NCI-H2081 treated with DMSO at 0.1 percent for 48 hours (cell line): ENCODE results near the gene TMEM30A.

Experiments
- DNase-seq: peaks from one replicate; lab custom pipeline; 2025; lab: John Stamatoyannopoulos, UW

Gene TMEM30A

DNA sequence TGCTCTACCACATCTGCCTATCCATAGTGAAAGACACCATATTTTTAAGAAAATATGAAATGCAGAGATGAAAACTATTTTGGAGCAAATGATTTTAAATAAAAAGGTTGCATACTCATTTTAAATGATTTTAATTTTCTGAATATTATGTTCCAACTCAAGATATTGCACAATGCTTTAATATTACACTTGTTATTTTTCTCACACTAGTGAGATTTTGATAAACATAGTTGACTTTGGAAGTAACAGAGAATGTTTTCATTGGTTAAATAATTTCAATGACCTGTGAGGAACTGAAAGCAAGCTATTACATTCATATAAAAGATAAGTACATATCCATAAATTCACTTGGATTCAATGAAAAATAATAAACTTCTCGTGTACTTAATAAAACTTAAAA lies 7.2 kb upstream of the TMEM30A start:
- no peak for DNase-seq

DNA sequence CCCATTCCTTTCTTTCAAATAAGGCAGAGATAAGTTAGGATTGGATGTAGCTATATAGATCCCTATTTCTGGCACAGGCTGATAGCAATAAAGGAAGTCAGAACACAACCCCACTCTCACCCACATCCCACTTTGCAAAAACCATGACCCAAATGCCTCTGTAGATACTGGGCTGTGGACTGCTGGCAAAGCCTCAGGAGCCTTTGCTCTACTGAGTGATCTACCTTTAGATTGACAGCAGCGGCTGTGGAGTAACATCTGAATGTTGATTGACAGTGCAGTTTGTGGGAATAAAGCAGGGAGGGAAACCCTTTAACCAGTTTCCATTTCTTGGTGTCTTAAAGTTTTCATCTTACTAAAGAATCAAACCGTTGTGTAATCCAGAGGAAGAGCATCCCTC lies 6.7 kb upstream of the TMEM30A start:
- DNase-seq, result no peak

DNA sequence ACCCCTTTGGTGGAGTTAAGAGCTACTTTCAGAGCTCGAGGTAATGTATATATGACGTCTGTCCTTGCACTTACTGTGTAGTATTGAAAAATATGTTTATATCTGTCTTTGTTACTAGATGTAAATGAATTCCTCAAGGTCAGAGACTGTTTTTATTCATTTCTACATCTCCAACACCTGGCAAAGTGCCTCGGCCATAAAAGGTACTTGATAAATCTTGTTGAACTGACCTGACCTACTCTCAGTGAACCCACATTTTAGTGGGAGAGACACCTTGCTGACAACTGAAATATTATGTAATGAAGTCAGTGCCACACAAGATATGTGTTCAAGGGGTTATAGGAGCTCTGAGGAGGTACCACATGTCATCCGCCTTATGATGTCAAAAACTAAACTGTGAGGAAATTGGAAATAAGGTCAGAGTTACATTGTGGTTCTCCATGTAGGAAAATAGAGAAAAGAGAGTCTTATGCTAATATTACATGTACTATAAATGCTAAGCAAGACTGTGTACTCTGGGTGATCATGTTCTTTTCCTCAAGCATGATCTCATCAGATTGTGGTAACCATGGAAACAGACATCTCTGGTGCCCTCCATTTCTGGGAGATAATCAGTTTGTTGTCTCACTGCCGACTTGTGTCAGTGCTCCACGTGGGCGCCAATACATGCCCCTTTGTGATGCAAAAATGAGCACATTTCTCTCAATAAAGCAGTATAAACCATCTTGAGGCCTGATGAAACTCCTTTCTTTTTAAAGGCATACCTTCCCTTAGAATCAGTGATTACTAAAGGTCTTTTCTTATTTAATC lies 5.7 kb upstream of the TMEM30A start:
- DNase-seq, result no peak

DNA sequence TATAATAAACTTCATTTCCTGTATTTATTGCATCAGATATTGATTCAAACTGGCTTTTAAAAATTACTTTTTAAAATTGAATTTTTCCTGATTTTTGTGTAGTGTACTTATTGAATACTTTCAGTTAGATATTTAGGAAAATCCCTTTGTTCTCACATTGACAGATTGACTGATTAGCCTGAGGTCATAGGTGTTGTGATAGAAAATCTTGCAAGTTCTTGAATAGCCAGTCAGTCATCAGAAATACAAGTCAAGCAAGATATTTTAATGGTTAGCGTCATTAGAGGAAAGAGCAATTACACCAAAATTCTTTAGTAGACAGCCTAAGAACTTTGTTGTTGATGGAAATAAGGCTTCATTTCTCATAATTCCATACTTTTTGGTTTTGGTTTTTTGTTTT lies 3.4 kb upstream of the TMEM30A start:
- DNase-seq, result no peak

DNA sequence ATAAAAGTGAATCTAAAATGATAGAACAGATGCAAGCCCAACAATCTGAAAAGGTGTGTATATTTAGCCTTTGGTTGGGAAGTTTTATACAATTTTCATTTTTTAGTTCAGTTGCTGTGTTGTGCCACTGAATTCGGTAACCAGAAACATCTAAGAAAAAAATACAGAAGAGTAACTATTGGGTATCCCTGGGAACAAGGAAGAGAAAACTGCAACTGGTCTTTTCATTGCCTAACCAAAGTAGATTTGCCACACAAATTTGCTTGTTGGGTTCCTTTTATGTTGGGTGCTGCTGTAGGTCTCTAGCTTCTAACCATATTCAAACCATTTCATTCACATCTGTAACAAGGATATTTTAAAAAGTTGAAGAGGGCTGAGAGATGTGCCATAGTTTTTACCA lies 2.8 kb upstream of the TMEM30A start:
- no peak for DNase-seq

DNA sequence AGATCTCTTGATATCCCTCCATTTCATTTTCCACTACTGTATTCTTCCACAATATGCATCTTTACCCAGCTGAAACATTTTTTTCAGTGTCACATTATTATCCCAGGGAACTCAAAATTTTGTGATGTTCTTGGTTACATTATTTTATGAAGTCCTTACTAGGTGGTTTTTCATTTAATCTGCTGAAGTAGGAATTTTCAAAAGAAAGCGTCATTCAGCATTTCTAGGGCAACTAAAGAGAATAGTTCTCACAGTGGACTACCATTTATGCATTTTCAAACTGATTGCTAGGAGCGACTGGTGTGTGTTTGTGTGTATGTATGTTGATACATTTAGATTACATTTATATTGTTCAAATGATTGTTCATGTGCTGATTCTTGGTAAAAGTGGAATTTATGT lies 2.4 kb upstream of the TMEM30A start:
- no peak for DNase-seq

DNA sequence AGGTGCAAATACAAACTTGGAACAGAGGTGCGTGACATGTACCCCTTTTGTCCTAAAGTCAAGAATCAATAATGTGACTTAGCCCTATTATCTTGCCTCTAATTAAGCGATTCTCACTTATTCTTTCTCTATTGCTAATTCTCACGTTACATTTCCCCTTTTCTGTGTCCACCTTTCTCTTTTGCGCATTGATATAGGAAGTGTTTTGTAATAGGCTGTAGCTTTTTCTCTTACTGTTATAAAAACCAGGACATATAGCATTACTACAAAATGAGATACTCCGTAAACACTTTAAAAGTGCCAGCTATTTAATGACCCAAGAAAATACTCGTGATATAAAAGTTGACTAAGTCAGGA lies 669 bp upstream of the TMEM30A start:
- no peak for DNase-seq

DNA sequence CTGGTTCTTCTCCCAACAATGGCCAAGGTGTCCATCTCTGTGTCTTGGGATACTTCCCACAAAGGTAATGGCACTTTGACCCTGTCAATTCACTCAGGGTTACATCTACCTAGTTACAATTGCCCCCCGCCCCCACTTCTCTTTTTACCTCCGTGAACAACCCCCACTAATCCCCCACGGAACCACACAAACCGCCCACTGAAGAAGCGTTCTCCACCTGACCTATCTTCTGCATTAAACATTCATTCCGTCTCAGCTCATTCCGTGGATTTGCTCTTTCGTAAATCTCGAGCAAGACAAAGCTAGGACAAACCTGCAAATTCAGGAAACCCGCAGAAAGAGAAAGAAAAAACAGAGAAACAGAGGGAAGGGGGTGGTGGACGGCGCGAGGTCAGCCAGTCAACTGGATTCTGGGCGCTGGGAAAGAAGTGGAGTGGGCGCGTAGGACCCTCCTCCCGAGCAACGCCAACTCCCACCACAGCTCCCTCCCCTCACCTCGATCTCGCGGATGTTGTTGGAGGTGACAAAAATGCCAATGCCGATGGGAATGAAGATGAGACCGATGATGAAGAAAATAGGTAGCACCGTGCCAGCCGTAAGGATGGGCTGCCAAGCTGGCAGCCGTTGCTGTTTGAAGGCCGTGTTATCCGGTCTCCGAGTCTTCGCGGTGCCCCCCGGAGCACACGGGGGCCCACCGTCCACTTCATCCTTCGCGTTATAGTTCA lies 523 bp downstream of the TMEM30A start:
- DNase-seq, result no peak

DNA sequence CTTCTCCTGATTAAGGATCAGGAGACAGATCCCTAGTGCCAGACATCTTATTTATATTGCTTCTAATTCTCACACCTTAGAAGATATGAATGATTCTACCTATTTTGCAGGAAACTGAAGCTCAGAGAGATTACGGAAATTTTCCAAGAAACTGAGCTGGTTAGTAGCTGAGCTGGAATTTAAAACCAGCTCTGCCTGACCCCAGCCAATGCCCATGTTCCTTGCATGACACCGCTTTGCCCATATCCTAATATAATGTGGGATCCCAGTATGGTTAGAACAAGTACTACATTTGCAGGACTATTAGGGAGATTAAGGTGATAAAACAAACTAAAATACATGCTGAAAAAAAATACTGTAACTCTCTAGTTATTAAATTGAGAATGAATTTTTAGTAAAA lies 1.9 kb downstream of the TMEM30A start:
- no peak for DNase-seq

DNA sequence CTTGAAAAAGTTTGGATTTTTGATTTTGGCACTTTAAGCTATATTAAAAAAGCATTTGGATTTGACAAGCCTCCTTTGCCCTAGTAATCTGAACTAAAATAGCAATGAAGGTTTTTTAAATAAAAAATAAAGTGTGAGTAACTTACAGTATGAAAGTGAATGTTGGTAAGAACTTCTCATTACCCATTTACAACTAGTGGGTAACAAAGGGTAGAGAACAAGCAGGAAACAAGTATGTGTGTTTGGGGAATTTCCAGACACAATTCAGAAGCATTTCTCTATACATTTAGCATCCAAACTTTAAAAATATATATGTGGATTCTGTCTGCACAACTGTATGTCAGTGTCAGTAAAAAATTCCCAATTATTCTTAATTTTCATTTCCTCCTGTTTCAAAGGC lies 2.9 kb downstream of the TMEM30A start:
- DNase-seq, result no peak

DNA sequence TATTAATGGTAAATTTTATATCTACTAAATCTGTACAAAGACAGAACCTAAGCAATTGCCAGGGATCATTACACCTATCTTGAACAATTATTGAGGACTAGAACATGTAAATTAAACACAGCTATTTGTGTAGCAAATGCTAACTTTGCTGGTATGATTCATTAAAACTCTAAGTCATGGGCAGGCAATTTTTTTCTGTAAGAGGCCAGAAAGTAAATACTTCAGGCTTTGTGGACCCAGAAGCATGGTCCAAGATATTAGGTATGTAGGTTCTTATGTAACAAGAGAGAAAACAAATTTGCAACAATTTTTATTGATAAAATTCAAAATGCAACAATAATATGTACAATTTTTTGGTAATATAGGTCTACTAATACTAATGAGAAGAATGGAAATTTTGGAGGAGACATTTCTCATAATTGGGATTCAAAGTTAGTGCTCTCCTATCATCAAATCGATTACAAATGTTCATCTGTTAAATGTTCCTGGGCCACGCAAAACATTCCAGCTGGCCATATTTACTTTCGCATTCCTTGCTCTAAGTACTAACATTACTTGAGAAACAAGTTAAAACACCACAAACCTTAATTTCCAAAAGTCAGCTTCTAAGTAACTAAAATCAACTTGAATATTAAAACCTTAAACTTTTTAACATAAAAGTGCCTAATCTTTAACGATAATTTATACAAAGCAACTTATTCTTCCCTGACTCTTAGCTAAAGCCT lies 4.3 kb downstream of the TMEM30A start:
- no peak for DNase-seq

DNA sequence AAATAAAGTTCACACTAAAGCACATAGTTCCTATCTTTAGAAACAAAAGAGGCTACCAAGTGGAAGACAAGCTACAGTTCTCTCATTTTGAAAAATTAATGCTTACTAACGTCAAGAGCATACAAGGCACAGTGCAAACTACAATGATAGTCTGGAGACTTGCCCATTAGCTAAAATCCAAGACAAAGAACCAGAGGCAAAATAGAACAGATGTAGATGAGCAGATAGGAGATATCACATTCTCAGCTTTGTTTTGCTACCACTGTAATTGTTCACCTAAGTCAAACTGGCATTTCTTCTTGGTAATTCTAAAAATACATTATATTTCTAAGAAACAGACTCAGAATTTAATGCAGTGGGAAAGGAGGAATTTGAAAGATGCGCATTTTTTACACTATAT lies 5.2 kb downstream of the TMEM30A start:
- no peak for DNase-seq

DNA sequence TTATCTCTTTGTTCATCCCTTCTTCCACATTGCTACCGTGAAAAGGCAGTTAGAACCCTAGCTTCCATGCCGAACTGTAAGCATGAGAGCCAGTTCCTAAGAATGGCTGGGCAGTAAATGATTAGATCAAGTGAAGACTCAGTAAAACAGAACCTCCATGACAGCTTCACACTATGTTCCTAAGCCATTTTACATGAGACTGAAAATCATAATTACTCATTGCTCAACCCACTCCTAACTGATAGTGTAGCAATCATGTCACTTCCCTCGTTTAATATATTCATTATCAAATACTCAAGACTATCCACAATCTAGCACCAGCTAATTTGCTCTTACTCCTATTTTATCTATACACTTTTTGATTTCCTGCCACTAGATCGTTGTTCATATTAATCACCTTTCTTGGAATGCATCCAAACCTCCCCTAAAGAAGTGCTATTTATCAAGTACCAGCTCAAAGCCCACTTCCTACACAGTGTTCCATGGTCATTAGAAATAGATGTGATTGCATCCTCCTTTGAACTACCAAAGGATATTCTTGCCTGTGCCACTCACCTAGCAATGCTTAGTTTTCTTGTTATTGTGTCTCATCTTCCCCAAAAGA lies 6.0 kb downstream of the TMEM30A start:
- no peak for DNase-seq

DNA sequence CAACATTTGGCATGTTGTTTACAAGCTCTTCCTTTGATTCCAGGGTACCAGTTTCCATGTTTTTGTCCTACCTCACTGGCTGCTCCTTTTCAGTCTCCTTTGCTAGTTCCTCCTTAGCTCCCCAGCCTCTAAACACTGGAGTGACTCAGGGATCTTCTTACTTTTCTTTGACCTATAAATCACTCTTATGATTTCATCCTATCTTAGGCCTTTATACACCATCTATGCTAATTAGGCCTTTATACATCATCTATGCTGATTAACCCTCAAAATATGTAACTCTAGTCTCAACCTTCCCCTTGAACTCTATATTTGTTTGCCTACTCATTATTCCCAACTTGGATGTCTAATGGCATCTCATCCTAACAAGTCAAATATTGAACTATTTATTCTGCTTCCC lies 9.5 kb downstream of the TMEM30A start:
- DNase-seq, result no peak

DNA sequence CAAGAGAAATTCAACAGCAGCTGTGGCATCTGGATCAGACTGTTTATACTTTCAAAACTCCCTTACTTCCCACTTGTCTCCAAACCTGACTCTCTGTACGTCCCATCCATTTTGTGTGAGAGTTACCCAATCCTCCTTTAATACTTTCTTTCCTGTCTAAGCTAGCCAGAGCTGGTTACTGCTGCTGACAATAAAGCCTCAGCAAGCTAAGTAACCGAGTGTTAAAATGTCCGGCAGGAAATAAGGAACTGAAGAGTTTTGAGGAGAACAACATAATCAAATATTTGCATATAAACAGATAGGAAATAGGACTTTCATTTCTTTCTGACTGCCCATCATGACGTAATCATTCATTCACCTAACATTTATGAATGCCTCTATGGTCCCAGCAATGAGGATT lies 11.6 kb downstream of the TMEM30A start:
- DNase-seq, result no peak

DNA sequence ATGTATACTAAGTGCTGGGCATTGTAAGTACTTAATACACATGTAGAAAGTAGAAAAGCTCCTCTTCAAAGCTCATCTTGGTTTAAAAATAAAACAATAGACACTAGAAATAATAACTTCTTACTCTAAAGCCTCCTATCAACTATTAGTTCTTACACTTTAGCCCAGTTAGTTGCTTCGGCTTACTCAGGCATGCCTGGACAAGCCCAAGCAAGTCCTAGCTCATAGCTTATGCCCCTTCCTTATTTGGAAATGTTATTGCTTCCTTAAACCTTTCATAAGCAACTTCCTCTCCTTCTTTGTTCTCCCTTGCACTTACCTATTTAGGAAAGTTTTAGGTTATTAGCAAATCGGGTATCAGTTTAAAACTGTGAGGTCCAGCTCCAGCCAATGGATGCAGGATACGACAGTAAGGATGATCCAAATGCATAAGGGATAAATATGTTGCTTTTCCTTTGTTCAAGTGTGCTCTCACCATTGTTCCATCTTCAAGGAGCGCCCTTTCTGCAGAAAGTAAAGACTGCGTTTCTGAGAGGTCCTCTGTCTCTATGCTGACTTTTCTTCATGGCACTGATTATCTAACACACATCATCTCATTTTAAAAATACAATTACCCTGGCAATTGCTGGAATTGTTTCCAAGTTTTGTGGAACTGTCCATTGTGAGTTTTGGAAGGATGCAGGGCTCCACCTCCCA lies 12.3 kb downstream of the TMEM30A start:
- DNase-seq, result no peak

DNA sequence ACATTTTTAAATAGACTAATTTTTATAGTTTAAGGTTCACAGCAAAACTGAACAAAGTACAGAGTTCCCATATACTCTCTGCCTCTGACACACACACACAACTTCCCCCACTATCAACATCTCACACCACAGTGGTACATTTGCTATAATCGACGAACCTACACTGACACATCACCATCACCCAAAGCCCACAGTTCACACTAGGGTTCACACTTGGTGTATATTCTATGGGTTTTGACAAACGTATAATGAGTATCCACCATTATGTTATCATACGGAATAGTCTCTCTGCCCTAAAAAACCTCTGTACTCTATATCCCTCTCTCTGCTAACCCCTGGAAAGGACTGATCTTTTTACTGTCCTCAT lies 15.6 kb downstream of the TMEM30A start:
- DNase-seq, result no peak

DNA sequence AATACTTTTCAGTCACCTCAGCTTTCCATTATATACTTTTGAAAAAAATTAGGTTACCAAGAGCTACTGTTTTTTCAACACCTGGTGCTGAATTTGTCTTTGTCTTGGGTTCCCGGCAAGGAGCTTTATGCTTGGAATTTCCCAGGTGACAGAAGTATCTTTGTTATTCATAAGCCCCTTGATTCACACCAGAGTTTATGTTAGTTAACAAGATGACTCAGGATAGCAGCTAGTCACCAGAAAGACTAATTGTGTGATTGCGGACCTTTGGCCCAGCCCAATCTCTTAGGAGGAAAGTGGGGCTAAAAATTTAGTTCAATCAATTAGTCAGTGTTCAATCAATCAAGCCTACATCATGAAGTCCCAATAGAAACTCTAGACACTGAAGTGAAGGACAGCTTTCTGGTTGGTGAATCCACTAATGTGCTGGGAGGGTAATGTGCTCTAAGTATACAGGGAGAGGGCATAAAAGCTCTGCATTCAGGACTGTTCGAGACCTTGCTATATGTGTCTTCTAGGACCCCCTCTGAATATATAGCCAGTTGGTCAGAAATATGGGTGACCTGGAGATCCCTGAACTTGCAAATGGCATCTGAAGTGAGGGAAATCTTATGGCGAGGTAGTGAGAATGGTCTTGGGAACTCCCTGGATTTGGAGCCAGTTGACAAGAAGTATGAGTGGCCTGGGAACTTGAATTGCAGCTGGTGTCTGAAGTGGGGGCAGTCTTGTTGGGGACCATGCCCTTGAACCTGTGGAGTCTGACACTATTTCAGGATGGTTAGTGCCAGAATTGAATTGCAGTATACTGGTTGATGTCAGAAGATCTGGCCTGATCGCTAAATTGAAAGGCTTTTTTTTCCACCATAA lies 16.2 kb downstream of the TMEM30A start:
- no peak for DNase-seq

DNA sequence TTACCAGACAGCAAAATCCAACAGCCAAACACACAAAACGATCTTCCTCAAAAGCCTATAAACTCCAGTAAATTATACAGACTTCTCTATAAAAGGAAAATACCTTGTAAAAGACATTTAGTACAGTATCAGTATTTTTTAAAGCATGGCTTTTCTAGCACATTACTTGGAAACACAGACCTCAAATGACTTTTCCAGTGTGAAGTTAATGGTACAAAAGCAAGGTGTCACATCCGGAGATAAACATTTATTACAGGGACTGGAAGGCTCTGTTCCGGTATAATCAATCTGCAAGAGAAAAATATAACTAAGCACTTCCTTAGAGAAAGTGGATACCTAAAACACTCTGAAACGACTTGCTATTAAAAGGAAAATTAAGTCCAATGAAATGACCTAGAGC lies 17.1 kb downstream of the TMEM30A start:
- DNase-seq, result no peak

DNA sequence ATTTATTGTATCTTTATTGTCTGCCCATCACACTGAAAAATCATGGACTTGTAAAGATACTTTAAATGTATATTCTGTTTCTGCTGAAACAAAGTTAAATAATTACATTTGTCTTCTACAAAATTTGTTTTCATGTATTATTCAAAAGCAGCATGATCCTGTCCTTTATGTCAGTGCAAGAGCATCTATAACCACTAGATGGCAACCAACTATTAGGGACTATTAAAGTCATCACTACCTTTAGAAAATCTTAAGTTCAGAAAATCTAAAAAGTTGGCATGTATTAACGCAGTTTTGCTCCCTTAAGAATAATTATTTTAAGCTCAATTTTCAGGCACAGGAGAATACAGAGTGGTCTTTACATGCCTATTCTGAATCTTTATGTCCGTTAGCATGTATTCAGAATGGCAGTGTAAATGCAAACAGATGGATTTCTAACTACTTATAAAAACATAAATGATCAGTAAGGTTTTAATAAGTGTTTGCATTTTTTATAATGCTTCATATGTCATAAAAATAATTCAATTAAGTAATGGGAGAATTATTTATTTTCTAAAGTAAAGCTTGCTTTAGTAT lies 17.8 kb downstream of the TMEM30A start:
- no peak for DNase-seq

DNA sequence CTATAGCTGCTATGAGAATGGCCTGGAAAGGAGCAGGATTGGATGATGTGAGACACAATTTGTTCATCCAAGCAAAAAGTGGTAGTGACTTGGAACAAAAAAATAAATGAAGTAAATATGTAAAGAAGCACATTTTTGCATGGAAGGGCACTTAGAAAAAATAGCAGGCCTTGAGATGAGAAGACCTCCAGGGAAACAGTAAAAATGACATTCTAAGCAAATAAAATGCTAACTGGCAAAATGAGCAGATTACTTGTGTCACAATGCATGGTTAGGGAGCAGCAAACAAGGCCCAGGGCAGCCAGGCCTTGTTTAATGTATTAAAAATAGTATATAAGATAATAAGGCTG lies 21.2 kb downstream of the TMEM30A start:
- no peak for DNase-seq
